Common myeloid progenitor, CD34-positive (primary cell): Measurements from ENCODE around the gene CPLX1.

ENCODE experiments used
- CTCF ChIA-PET: fragments of 350-600 bp; sonication (Branson Sonifier 250); formaldehyde crosslinking; loops from one replicate; lab custom pipeline; 2021; ENCODE audit warnings: antibody characterized with exemption; lab: Charles Lee
- POLR2A ChIA-PET: fragments of 350-600 bp; sonication (Branson Sonifier 250); formaldehyde crosslinking; loops from one replicate; lab custom pipeline; 2021; ENCODE audit warnings: antibody characterized with exemption; lab: Charles Lee
- DNase-seq, 3 donors: peaks; one replicate each; pipeline versions ENCODE4 v3.0.0 to v3.0.0-alpha.2; 2013
- H3K27ac ChIP-seq, 2 experiments: 1 replicate in 1 of 2; 2 replicates in 1 of 2; pipeline ENCODE4 v1.7.0; 2013; ENCODE audit warnings: inconsistent platforms in 2 of 2, low read length in 2 of 2, mild to moderate bottlenecking in 2 of 2, low read depth in 1 of 2, moderate library complexity in 1 of 2; ENCODE audit not compliant: severe bottlenecking in 2 of 2, insufficient read depth in 1 of 2, poor library complexity in 1 of 2
- H3K27me3 ChIP-seq, 5 experiments: replicated peaks in 2 of 5; 1 replicate in 3 of 5; 2 replicates in 2 of 5; pipeline versions ENCODE4 v1.6.1 to v1.7.0; 2013; ENCODE audit warnings: low read length in 4 of 5, mild to moderate bottlenecking in 2 of 5, moderate library complexity in 2 of 5, inconsistent platforms in 1 of 5; ENCODE audit not compliant: insufficient read depth in 5 of 5, control insufficient read depth in 4 of 5
- H3K36me3 ChIP-seq, 4 experiments: 1 replicate in 2 of 4; 2 replicates in 2 of 4; pipeline versions ENCODE4 v1.6.1 to v1.7.0; 2013; ENCODE audit warnings: low read length in 3 of 4, control low read depth in 1 of 4, mild to moderate bottlenecking in 1 of 4; ENCODE audit not compliant: control insufficient read depth in 4 of 4, insufficient read depth in 4 of 4
- H3K4me1 ChIP-seq, 4 experiments: 1 replicate in 3 of 4; 2 replicates in 1 of 4; pipeline versions ENCODE4 v1.6.1 to v1.7.1; 2013; ENCODE audit warnings: low read length in 3 of 4, mild to moderate bottlenecking in 3 of 4, control low read depth in 1 of 4, inconsistent platforms in 1 of 4, moderate library complexity in 1 of 4; ENCODE audit not compliant: control insufficient read depth in 4 of 4, insufficient read depth in 4 of 4; ENCODE audit errors: control extremely low read depth in 1 of 4
- H3K4me3 ChIP-seq, 7 experiments: 1 replicate in 4 of 7; 2 replicates in 3 of 7; pipeline versions ENCODE4 v1.5.1 to v1.7.0; 2013; ENCODE audit warnings: mild to moderate bottlenecking in 7 of 7, low read length in 6 of 7, moderate library complexity in 6 of 7, inconsistent platforms in 2 of 7, low read depth in 2 of 7, control low read depth in 1 of 7; ENCODE audit not compliant: insufficient read depth in 4 of 7, control insufficient read depth in 1 of 7; ENCODE audit errors: extremely low read depth in 1 of 7
- H3K9me3 ChIP-seq, 5 experiments: 1 replicate in 4 of 5; 2 replicates in 1 of 5; pipeline versions ENCODE4 v1.6.1 to v1.7.1; 2013; ENCODE audit warnings: low read length in 4 of 5, mild to moderate bottlenecking in 2 of 5, inconsistent platforms in 1 of 5, low read depth in 1 of 5, moderate library complexity in 1 of 5; ENCODE audit not compliant: control insufficient read depth in 4 of 5, insufficient read depth in 2 of 5; ENCODE audit errors: control extremely low read depth in 1 of 5
- WGBS: methylation state at CpG from one replicate; pipeline ENCODE4 v1.1.5; 2013; ENCODE audit not compliant: insufficient coverage; 5-methylcytosine and 5-hydroxymethylcytosine counted together

CPLX1 gene

DNA sequence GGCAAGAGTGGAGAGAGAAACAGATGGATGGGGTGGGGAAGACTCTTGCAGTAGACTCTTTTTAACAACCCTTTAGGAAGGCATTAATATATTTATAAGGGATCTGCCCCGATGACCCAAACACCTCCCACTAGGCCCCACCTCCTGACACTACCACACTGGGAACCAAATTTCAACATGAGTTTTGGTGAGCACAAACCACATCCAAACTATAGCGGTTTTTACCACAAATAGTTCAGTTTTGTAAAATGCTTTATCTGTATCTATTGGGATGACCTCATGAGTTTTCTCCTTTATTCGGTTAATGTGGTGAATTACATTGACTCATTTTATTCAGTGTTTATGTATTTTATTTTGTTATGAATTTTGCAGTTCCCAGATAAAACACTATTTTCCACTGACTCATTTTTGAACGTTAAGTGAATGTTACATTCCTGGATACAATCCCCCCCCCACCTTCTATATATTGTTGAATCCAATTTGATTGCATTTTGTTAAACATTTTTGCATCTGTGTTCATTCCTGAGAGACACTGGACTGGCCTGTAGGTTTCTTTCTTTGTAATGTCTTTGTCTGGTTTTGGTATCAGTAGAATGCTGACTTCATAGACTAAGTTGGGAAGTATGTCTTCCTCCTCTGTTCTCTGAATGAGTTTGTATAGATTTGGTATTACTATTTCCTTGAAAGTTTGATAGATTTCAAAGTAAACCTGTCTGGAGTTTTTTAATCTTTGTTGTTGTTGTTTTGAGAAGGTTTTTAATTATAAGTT is 13.9 kb upstream of the CPLX1 start:
- H3K36me3 ChIP-seq = peaks cover 0 to 3% (median 1%) of the 10 kb centered on the region in 4 experiments
- no peaks in the 10 kb centered on the region for H3K4me1 ChIP-seq
- WGBS = no CpG with 5 or more reads among the region's 4 CpGs
- H3K9me3 ChIP-seq = peaks cover 4 to 36% (median 20%) of the 10 kb centered on the region in 5 experiments
- ChIA-PET POLR2A (no interaction called here), CTCF (no interaction called here)
- H3K27me3 ChIP-seq = no peaks in the 10 kb centered on the region
- H3K27ac ChIP-seq = no peak overlapping the region
- no peak for DNase-seq
- H3K4me3 ChIP-seq = no peak overlapping the region

DNA sequence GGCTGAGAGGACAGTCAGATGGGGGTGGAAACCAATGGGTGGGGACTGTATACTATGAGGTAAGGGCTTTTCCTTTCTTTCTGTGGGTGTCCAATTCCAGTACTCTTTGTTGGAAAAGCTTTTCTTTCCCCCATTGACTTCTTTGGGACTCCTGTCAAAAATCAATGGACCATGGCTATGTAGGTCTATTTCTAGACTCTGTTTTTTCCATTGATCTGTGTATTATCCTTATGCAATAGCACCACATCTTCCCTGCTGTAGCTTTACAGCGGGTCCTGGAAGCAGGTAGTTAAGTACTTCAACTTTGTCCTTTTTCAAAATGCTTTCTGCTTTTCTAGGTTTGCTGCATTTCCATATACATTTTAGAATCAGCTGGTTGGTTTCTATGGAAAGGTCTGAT is 11.8 kb upstream of the CPLX1 start:
- peaks cover 0 to 9% (median 2%) of the 10 kb centered on the region in 4 experiments for H3K4me1 ChIP-seq
- no peak overlapping the region for H3K27ac ChIP-seq
- H3K36me3 ChIP-seq = peaks cover 0 to 3% (median 0%) of the 10 kb centered on the region in 4 experiments
- H3K9me3 ChIP-seq = peaks cover 4 to 29% (median 16%) of the 10 kb centered on the region in 5 experiments
- POLR2A ChIA-PET = no interaction called here
- H3K4me3 ChIP-seq = no peak overlapping the region
- DNase-seq = no peak
- peaks cover 0 to 9% (median 0%) of the 10 kb centered on the region in 5 experiments for H3K27me3 ChIP-seq
- CTCF ChIA-PET = interaction anchor here (1.1 kb wide), 1 partner anchor 13 kb away, joined by 3 read pairs; no protein-coding TSS in a partner anchor
- 100% methylated on average over 1 of the region's 1 CpG for WGBS

DNA sequence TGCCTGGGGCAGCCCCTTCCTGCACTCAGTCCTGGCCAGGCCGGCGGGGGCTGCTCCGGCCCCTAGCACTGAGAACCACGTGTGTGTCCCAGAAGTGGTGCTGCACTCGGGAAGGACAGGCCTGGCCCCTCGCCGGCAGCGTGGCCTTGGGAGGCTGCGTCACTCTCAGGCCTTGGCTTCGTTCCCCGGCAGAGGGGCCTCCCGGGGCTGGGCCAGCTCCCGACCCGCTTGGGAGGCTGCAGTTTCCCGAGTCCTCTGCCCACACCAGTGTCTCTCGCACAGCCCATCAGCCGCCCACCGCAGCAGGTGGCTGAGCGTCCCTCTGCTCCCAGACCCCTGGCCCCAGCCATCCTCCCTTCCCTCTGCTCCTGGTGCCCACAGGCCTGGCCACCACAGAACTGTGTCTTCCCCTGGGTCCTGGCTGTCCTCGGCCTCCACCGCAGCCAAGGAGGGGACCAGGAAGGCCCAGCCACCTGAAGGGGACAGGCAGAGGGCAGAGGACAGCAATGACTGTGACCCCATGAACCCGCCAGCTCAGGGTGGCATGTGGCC is 10.9 kb upstream of the CPLX1 start:
- Histone ChIP-seq H3K9me3 (peaks cover 4 to 33% (median 14%) of the 10 kb centered on the region in 5 experiments), H3K27me3 (peaks cover 0 to 16% (median 0%) of the 10 kb centered on the region in 5 experiments), H3K36me3 (no peaks in the 10 kb centered on the region), H3K27ac (no peak overlapping the region), H3K4me3 (no peak overlapping the region), H3K4me1 (peaks cover 0 to 10% (median 2%) of the 10 kb centered on the region in 4 experiments)
- ChIA-PET POLR2A (no interaction called here), CTCF (interaction anchor here (1.1 kb wide), 1 partner anchor 14 kb away, joined by 3 read pairs; no protein-coding TSS in a partner anchor)
- 96% methylated on average over 22 of the region's 22 CpGs for WGBS
- DNase-seq = no peak

DNA sequence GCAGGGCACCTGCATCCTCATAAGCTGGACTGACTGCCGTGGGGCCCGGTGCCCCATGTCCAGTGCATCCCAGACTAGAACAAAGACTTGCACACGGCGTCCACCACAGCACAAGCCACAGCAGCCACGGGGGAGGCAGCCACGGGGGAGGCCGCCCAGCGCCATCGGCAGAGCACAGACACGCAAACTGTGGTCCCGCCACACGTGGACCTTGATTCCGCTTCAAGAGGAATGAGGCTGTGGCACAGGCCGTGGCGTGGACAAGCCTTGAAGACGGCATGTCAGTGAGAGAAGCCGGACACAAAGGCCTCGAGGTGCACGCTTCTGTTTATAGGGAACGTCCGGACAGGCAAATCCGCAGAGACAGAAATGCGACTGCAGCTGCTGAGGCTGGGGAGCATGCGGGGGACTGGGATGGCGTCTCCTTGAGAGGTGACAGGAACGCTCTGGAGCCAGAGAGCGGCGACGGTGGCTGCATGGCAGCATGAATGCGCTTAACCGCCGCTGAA is 10.1 kb upstream of the CPLX1 start:
- WGBS = 97% methylated on average over 27 of the region's 32 CpGs
- Histone ChIP-seq H3K27me3 (peaks cover 0 to 23% (median 0%) of the 10 kb centered on the region in 5 experiments), H3K27ac (no peak overlapping the region), H3K9me3 (peaks cover 4 to 37% (median 21%) of the 10 kb centered on the region in 5 experiments), H3K36me3 (no peaks in the 10 kb centered on the region), H3K4me1 (peaks cover 0 to 10% (median 2%) of the 10 kb centered on the region in 4 experiments), H3K4me3 (no peak overlapping the region)
- DNase-seq = no peak
- ChIA-PET CTCF (no interaction called here), POLR2A (no interaction called here)

DNA sequence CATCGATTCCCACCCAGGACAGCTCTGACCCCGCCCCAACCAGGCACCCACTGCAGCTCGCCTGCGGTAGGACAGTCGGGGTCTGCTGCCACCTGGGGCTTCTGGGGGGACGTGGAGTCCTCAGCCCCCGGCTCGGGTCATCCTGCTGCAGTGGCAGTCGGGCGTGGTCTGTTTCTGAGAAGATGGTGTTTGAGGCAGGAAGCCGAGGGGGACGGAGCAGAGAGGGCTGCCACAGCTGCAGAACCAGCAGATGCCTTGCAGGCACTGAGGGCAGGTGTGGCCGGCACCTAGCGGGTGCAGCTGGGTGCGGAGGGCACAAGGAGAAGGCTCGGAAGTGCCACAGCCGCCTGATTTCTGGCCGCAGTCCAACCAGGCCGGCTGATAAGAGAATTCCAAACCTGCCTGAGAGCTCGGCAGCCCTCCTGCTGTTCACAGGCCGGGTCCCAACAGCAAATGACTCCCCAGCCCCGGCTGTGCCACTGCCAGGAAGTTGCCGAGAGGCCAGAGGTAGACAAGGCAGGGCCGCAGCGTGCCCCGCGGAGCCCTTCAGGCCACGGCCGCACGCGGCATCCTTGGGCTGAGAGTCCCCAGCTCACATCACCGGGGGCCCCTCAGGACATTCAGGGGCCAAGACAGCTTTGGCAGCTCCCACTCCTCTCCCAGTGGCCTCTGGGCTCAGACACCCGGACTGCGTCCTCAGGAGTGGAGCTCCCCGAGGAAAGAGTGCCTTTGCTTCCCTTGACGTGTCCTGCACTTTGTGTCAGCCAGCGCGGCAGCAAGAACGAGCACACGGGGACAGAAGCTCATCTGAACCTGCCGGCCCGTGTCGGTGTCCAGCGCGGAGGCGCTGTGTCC is 9.4 kb upstream of the CPLX1 start:
- Histone ChIP-seq H3K4me3 (no peak overlapping the region), H3K9me3 (peaks cover 4 to 37% (median 21%) of the 10 kb centered on the region in 5 experiments), H3K27me3 (peaks cover 0 to 30% (median 0%) of the 10 kb centered on the region in 5 experiments), H3K27ac (no peak overlapping the region), H3K4me1 (peaks cover 0 to 10% (median 2%) of the 10 kb centered on the region in 4 experiments), H3K36me3 (no peaks in the 10 kb centered on the region)
- DNase-seq = no peak
- CTCF ChIA-PET = no interaction called here
- POLR2A ChIA-PET = no interaction called here
- 95% methylated on average over 44 of the region's 46 CpGs for WGBS

DNA sequence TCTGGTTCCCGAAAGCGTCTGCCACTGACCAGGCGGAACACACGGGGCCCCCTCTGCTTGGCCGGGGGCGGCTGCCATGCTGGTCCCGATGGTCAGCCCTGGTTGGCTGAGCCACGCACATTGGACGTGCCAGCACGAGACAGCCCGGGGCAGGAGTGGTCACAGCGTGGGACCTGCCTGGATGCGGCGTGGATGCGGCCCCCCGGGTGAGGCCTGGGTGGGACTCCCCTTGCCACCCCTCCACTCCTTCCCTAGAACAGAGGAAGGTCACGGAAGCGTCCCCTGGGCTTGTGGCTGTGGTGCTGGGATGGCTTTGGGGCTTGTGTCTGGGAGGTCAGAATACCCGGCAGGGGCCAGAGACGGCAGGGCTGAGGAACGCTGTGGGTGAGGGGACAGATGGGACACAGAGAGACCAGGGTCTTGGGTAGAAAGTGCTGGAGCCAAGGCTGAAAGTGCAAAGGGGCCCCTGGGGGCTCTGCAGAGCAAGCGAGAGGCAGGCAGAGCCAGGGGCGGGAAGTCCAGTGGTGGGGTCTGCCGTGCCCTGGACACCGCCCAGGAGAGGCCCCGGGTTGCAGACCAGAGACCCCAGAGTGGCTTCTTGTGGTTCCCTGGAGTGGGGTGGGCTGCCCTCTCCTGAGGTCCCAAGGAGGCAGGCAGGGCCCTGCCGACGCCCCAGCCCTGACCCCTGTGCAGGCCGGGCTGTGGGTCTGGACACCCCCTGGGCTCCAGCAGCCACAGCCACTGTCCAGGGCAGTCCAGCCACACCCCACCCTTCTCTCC is 8.6 kb upstream of the CPLX1 start:
- Histone ChIP-seq H3K4me1 (peaks cover 0 to 10% (median 2%) of the 10 kb centered on the region in 4 experiments), H3K36me3 (no peaks in the 10 kb centered on the region), H3K9me3 (peaks cover 2 to 35% (median 21%) of the 10 kb centered on the region in 5 experiments), H3K27ac (no peak overlapping the region), H3K4me3 (no peak overlapping the region), H3K27me3 (peaks cover 0 to 38% (median 0%) of the 10 kb centered on the region in 5 experiments)
- 96% methylated on average over 26 of the region's 29 CpGs for WGBS
- ChIA-PET CTCF (no interaction called here), POLR2A (no interaction called here)
- DNase-seq = no peak
